ENCODE measurements around the gene ATP11A. TPM values are rescaled to one million over a fixed set of nuclear protein-coding genes. Genes with fewer than 3 reads are reported as not detected.

Gene ATP11A
- total RNA-seq, 1 experiment from 2014 or later, result 65.3 TPM

GRCh38 chr13:112720814-112721197, 31.0 kb downstream of the ATP11A start:
- Mint-ChIP-seq H3K4me1 (peaks cover 63 to 66% of the 10 kb centered on the region in 2 experiments), H3K36me3 (ENCODE audit: insufficient read depth in 1 of 3, low read depth in 3 of 3) (peaks cover 2 to 46% (median 23%) of the 10 kb centered on the region in 3 experiments; a peak in 6 of 7 replicates), H3K27me3 (ENCODE audit: low read depth) (no peaks in the 10 kb centered on the region), H3K9me3 (peaks cover 10 to 25% of the 10 kb centered on the region in 2 experiments), H3K4me3 (no peak overlapping the region), H3K27ac (peak overlapping the region in 1 of 3 experiments; percentile 92; a peak in 5 of 7 replicates)
- Histone ChIP-seq H3K56ac (ENCODE audit: insufficient read length, low read depth, low read length) (no peak overlapping the region), H3K23ac (ENCODE audit: insufficient read length, low read depth, low read length) (no peak overlapping the region), H3K9me3 (ENCODE audit: control insufficient read depth, low read depth, low read length) (no peaks in the 10 kb centered on the region), H3K4me2 (ENCODE audit: insufficient read depth, insufficient read length, low read length) (no peak overlapping the region), H4K20me1 (ENCODE audit: control insufficient read depth, insufficient read depth, insufficient read length) (no peaks in the 10 kb centered on the region), H2BK120ac (ENCODE audit: low read depth, low read length, poor library complexity, severe bottlenecking) (no peak overlapping the region), H3K27ac (ENCODE audit: insufficient read length, low read depth, low read length) (no peak overlapping the region), H3K18ac (ENCODE audit: insufficient read length, low read depth, low read length) (no peak overlapping the region), H3K9ac (ENCODE audit: extremely low read depth, insufficient read length, low read length) (no peak overlapping the region), H3K14ac (ENCODE audit: insufficient read depth, low read length) (no peak overlapping the region; the same call in 1 of the 2 replicates), H3K4me1 (ENCODE audit: insufficient read depth, low read length) (peaks cover 8% of the 10 kb centered on the region; the same call in 1 of the 2 replicates), H2BK20ac (ENCODE audit: low read depth, low read length, poor library complexity, severe bottlenecking) (no peak overlapping the region), H3T11ph (ENCODE audit: low read length) (no peak overlapping the region), H2BK5ac (ENCODE audit: insufficient read length, low read length) (no peak overlapping the region), H2AK5ac (ENCODE audit: insufficient read length, low read length) (no peak overlapping the region), H2BK15ac (ENCODE audit: low read depth, low read length) (no peak overlapping the region), H3K4ac (ENCODE audit: low read depth, low read length) (no peak overlapping the region), H4K8ac (replicated peaks; ENCODE audit: insufficient read length, low read depth, low read length) (no peak overlapping the region), H3K79me1 (ENCODE audit: insufficient read depth, low read depth, low read length, poor library complexity, severe bottlenecking) (no peaks in the 10 kb centered on the region), H3K23me2 (ENCODE audit: insufficient read length, low read depth, low read length, poor library complexity, severe bottlenecking) (no peaks in the 10 kb centered on the region), H2BK12ac (ENCODE audit: insufficient read length, low read depth, low read length) (no peak overlapping the region), H2AFZ (ENCODE audit: low read length) (no peak overlapping the region), H4K5ac (ENCODE audit: insufficient read length, low read depth, low read length) (no peak overlapping the region), H4K91ac (ENCODE audit: insufficient read length, low read depth, low read length) (no peak overlapping the region), H3K27me3 (ENCODE audit: insufficient read depth, low read length) (no peaks in the 10 kb centered on the region), H3K79me2 (ENCODE audit: insufficient read depth, low read length) (peaks cover 2% of the 10 kb centered on the region; the same call in 1 of the 2 replicates)
- TF ChIP-seq CTCF (conservative IDR thresholded peaks at IDR 0.05), result no peak
- DNase-seq, result no peak
- no CpG with 5 or more reads among the region's 10 CpGs for WGBS (ENCODE audit: extremely low coverage, insufficient read length, low lambda C conversion rate)

All from H9 (cell line).